AG10803 (cell line): ENCODE results near the gene SHROOM3.

Experiments used
- DNase-seq: peaks from one replicate; pipeline ENCODE4 v3.0.0; 2010; ENCODE audit warnings: low read depth
- H3K4me3 ChIP-seq: 2 replicates; pipeline ENCODE4 v1.5.1; 2011; ENCODE audit warnings: mild to moderate bottlenecking, low read length, control low read depth
- TF ChIP-seq, protein P1 (sequence below): conservative IDR thresholded peaks from 2 replicates; pipeline ENCODE4 v1.5.1; 2011; ENCODE audit warnings: mild to moderate bottlenecking, low read length, control low read depth, inconsistent platforms

Gene SHROOM3

DNA sequence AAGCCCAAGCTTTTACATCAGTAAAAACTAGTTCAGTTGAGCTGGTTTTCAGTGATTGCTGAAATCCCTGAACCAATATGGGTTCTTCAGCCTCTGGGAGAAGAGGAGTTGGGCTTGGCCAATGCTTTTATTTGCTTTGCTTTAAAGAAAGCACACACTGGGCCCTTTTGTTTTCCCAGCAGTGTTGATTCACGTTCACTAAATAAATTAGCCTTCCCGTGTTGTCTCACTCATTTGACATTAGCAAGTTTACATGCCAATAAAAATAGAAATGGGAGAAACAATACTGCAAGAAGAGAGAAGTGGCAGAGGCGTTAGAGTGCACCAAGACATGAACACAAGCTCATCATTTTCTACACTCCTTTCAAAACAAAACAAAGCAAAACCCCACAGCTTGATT is 136.2 kb downstream of the SHROOM3 start:
- TF ChIP-seq, protein P1, sequence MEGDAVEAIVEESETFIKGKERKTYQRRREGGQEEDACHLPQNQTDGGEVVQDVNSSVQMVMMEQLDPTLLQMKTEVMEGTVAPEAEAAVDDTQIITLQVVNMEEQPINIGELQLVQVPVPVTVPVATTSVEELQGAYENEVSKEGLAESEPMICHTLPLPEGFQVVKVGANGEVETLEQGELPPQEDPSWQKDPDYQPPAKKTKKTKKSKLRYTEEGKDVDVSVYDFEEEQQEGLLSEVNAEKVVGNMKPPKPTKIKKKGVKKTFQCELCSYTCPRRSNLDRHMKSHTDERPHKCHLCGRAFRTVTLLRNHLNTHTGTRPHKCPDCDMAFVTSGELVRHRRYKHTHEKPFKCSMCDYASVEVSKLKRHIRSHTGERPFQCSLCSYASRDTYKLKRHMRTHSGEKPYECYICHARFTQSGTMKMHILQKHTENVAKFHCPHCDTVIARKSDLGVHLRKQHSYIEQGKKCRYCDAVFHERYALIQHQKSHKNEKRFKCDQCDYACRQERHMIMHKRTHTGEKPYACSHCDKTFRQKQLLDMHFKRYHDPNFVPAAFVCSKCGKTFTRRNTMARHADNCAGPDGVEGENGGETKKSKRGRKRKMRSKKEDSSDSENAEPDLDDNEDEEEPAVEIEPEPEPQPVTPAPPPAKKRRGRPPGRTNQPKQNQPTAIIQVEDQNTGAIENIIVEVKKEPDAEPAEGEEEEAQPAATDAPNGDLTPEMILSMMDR, result no peak
- no peak for DNase-seq
- H3K4me3 ChIP-seq, result no peak overlapping the region

DNA sequence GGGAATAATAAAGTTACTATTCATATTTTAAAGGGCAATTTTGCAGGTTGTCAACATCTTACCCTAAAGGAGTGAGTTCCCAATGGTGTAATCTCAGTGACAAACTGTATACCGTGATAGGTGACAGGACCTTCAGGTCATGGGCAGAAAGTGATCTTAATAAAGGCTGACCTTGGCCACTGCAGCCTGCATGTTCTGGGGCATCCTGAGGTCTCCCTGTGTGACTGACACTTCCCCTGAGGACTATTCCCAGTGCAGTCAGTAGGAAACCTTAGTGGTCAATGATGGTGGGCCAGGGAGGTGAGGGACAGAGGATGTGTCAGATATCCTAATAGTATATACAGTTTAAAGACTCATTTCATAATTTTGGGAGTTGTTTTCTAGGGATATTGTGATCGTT is 137.2 kb downstream of the SHROOM3 start:
- TF ChIP-seq, protein P1, result no peak
- no peak overlapping the region for H3K4me3 ChIP-seq
- no peak for DNase-seq

DNA sequence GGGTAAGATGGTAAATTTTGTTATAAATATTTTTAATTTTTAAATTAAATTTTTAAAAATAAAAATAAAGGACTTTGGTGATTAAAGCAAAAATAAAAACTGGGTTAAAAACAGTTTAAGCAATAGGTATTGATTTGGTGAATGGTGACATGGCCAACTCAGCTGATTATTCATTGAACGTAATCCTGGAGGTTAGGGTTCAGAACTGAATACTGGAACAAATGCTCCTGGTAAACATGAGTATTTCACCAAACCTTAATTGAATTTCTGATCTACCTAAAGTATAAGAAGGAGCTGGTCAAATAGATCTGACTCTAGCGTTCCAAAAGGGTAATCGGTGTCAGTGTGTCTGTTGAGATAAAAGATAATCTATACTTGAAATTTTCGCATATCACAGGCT is 141.8 kb downstream of the SHROOM3 start:
- no peak for DNase-seq
- H3K4me3 ChIP-seq, result no peak overlapping the region
- TF ChIP-seq, protein P1, result no peak

DNA sequence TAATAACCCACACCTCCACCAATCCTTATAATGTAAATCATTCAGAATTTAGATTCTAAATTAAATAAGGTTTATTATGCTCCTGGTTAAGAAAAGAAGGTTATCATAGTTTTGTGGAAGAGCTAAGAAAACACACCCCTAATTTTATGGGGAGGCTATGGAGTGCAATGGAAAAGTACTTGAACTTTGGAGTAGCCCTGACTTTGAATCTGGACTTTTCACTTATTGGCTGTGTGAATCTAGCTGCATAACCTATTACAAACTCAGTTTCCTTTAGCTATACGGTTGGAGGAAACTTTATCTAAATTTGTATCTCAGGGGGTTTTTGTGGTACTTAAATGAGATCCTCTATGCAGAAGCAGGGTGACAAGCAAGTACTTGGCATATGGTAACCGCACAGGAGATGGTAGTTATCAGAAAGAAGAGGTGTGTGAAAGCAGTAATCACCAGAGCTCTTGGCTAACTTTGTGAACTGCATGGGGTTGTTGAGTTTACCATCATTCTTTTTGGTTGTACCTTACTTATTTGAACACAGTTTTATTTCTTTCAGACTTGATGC is 143.1 kb downstream of the SHROOM3 start:
- no peak for DNase-seq
- TF ChIP-seq, protein P1, result no peak
- no peak overlapping the region for H3K4me3 ChIP-seq

DNA sequence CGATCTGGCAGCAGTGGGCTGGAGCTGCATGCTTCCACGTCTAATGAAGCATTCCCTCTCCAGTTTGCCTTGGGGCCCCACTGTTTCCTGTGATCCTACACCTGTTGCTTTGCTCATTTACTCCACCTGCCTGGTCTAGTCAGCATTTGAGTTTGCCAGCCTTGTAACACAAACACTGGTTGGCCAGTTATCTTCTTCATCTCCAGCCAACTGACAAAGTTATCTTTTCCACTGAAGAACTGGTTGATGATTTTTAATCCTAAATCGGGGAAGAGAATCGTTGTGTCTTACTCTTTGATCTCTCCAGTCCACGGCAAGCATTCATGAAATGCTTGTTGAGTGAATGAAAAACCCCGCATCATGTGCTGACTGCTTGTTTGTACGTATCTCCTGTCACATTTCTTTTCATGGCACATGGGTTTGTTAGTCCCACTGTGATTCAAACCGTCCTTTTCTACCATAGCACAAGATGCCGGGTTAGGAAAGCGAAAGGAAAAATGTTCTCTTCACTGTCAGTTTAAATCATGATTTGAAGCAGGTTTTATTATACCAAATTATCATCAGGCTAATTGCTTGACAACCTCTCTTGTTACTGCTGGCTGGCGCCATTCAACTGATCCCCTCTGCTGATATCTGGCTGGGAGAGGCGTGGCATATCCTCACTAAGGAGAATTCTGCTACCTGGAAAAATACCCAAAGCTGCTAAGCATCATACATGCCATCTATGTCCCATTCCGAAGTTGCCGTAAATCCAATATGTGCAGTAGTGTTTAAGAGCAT is 144.8 kb downstream of the SHROOM3 start:
- TF ChIP-seq, protein P1, result no peak
- no peak for DNase-seq
- H3K4me3 ChIP-seq, result no peak overlapping the region

DNA sequence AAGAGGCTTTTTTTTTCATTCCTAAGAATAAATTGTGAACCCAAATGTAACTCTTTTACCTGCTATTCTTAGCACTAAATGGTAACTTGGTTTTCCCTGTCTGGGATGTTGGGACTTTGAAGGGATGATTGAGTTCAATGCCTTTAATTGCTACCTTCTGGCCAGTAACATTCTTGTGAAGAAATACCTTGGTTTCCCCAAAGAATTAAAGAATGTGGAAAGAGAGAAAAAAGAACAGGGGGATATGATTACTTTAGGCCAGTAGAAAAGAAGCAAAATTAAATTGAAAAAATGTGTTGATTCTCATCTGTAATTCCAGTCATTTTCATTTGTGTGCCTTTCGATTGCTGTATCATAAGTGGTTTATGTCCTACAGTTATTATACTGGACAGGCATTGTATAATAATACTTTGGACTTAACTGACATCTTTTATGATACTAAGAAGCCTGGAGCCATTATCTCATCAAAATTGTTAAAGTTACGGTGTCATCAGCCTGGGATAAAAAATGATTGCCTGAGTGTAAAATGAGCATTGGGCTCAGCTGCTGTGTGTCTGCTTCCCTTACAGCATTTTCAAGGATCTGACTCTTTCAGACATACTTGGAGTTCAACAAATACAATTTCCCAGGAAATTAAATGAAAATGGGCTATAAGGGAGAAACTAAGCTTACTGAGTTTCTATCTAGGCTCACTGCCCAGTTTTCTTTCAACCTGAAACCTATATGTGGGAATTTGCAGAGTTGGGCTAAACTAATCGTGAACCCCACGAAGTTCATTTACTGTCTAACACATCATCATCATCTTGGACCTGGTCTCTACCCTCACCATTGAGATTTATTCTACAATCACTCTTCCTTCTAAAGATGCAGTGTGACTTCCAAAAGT is 146.3 kb downstream of the SHROOM3 start:
- TF ChIP-seq, protein P1, result no peak
- H3K4me3 ChIP-seq, result no peak overlapping the region
- peak; percentile 68 for DNase-seq
